ENCODE measurements around the gene ANK3.

DNA sequence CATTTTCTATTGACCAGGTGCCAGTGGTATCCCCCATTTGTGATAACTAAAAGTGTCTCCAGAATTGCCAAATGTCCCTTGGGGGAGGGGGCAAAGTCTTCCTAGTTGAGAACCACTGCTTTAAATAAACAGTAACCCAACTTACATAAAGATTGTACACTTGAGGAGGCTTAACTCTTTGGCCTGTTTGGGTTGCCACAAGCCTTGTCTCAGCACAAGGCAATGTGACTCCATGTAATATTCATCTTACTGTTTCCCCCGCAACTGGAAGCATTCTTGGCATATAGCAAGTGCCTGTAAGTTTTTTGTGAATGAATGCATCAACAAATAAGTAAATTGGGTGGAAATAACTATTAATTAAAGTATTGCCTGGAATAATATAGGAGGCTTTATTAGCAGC is 108.3 kb downstream of the ANK3 start:
- TF ChIP-seq, protein P1, sequence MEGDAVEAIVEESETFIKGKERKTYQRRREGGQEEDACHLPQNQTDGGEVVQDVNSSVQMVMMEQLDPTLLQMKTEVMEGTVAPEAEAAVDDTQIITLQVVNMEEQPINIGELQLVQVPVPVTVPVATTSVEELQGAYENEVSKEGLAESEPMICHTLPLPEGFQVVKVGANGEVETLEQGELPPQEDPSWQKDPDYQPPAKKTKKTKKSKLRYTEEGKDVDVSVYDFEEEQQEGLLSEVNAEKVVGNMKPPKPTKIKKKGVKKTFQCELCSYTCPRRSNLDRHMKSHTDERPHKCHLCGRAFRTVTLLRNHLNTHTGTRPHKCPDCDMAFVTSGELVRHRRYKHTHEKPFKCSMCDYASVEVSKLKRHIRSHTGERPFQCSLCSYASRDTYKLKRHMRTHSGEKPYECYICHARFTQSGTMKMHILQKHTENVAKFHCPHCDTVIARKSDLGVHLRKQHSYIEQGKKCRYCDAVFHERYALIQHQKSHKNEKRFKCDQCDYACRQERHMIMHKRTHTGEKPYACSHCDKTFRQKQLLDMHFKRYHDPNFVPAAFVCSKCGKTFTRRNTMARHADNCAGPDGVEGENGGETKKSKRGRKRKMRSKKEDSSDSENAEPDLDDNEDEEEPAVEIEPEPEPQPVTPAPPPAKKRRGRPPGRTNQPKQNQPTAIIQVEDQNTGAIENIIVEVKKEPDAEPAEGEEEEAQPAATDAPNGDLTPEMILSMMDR (IDR thresholded peaks at IDR 0.05; ENCODE audit: low read length) = no peak
- no peak for TF ChIP-seq EZH2 (optimal IDR thresholded peaks at IDR 0.05; ENCODE audit: low read depth, low read length)
- no peak for TF ChIP-seq EZH2phosphoT487 (IDR thresholded peaks at IDR 0.05; ENCODE audit: low read length)

Data from MM.1S (cell line).